Uterus (tissue), 4 donors: Measurements from ENCODE around the gene USP22. TPM values are rescaled to one million over a fixed set of nuclear protein-coding genes. Genes with fewer than 3 reads are reported as not detected.

Source experiments
- DNase-seq, 2 donors: peaks; one replicate each; pipeline ENCODE4 v3.0.0-alpha.2; 2019 to 2020
- H3K27ac ChIP-seq, 2 donors: fragments of 200-600 bp; sonication (generic); 1 replicate in 1 of 2; 2 replicates in 1 of 2; pipeline ENCODE4 v1.5.1; 2016 to 2018
- H3K27me3 ChIP-seq, 2 donors: fragments of 200-600 bp; sonication (generic); one replicate each; pipeline ENCODE4 v1.5.1; 2018 to 2019; ENCODE audit warnings: control low read depth in 1 of 2
- H3K36me3 ChIP-seq, 2 donors: fragments of 200-600 bp; sonication (generic); one replicate each; pipeline ENCODE4 v1.5.1; 2019; ENCODE audit warnings: control low read depth in 1 of 2
- H3K4me1 ChIP-seq, 2 donors: fragments of 200-600 bp; sonication (generic); one replicate each; pipeline ENCODE4 v1.5.1; 2018 to 2019; ENCODE audit warnings: control low read depth in 1 of 2
- H3K4me3 ChIP-seq, 2 donors: fragments of 200-600 bp; sonication (generic); 1 replicate in 1 of 2; 2 replicates in 1 of 2; pipeline ENCODE4 v1.5.1; 2018 to 2019; ENCODE audit warnings: mild to moderate bottlenecking in 1 of 2
- H3K9me3 ChIP-seq, 2 donors: fragments of 200-600 bp; sonication (generic); one replicate each; pipeline ENCODE4 v1.5.1; 2019; ENCODE audit warnings: control low read depth in 1 of 2
- CTCF ChIP-seq, 4 experiments: fragments of 200-600 bp in 2 of 4; fragments of 450-650 bp in 2 of 4; sonication (generic) in 2 of 4; IDR thresholded peaks; one replicate each; pipeline ENCODE4 v1.5.1; 2016 to 2019; ENCODE audit warnings: antibody characterized with exemption in 4 of 4, mild to moderate bottlenecking in 2 of 4, moderate library complexity in 1 of 4
- POLR2A ChIP-seq, 2 donors: fragments of 450-650 bp; IDR thresholded peaks; one replicate each; pipeline ENCODE4 v1.6.1; 2016; ENCODE audit warnings: antibody characterized with exemption in 2 of 2, mild to moderate bottlenecking in 1 of 2, moderate library complexity in 1 of 2
- intact Hi-C: fragments of 100-400 bp; cut with DNase I; formaldehyde crosslinking; loops from one replicate; pipeline ENCODE4 v1.15.1; 2023; ENCODE audit warnings: low total_unique reads
- total RNA-seq, 4 donors: library from RNA; depleted of rRNA in 3 of 4; stranded (reverse); fragments of >200 nt in 3 of 4; gene quantifications; one replicate each; pipeline versions ENCODE4 v1.1.0 to v1.2.4, GENCODE V29; 2014 to 2023
- donor health status: DM: yes; HTN: yes; CAD: no.

The USP22 gene
- total RNA-seq, 4 donors from 2014 or later, result 110 to 299 (median 189) TPM

- TF ChIP-seq CTCF (IDR thresholded peaks at IDR 0.05) (no peak), POLR2A (IDR thresholded peaks at IDR 0.05) (no peak)
- H3K27ac ChIP-seq, result peak overlapping the region in 1 of 2 donors; percentile 76
- no peak overlapping the region for H3K4me3 ChIP-seq
Measured at GRCh38 chr17:21077281-21077680, 34.5 kb upstream of the USP22 start.

GRCh38 chr17:21076242-21076641 lies 33.4 kb upstream of the USP22 start:
- H3K36me3 ChIP-seq, result no peaks in the 10 kb centered on the region
- intact Hi-C loops, result no loop called here
- no peak for TF ChIP-seq CTCF (IDR thresholded peaks at IDR 0.05)
- TF ChIP-seq POLR2A (IDR thresholded peaks at IDR 0.05), result no peak
- H3K4me3 ChIP-seq, result no peak overlapping the region
- DNase-seq, result no peak
- no peaks in the 10 kb centered on the region for H3K27me3 ChIP-seq
- H3K27ac ChIP-seq, result peak overlapping the region; percentile 76 to 83
- H3K9me3 ChIP-seq, result no peaks in the 10 kb centered on the region
- no peaks in the 10 kb centered on the region for H3K4me1 ChIP-seq

More at GRCh38 chr17:21077281-21077680, 34.5 kb upstream of the USP22 start:
- intact Hi-C loops, result no loop called here
- Histone ChIP-seq H3K9me3 (no peaks in the 10 kb centered on the region), H3K36me3 (no peaks in the 10 kb centered on the region), H3K27me3 (no peaks in the 10 kb centered on the region), H3K4me1 (no peaks in the 10 kb centered on the region)
- DNase-seq, result no peak

- TF ChIP-seq CTCF (IDR thresholded peaks at IDR 0.05), result no peak
- no peak for TF ChIP-seq POLR2A (IDR thresholded peaks at IDR 0.05)
- H3K27me3 ChIP-seq, result no peaks in the 10 kb centered on the region
- no peaks in the 10 kb centered on the region for H3K4me1 ChIP-seq
- no peaks in the 10 kb centered on the region for H3K36me3 ChIP-seq
- H3K4me3 ChIP-seq, result no peak overlapping the region
- H3K9me3 ChIP-seq, result no peaks in the 10 kb centered on the region
- intact Hi-C loops, result no loop called here
- DNase-seq, result no peak
- peak overlapping the region; percentile 76 to 83 for H3K27ac ChIP-seq
Measured at GRCh38 chr17:21075739-21076085, 32.9 kb upstream of the USP22 start.

- DNase-seq, result no peak
- TF ChIP-seq POLR2A (IDR thresholded peaks at IDR 0.05) (no peak), CTCF (IDR thresholded peaks at IDR 0.05) (no peak)
- Histone ChIP-seq H3K27me3 (no peaks in the 10 kb centered on the region), H3K9me3 (no peaks in the 10 kb centered on the region), H3K36me3 (no peaks in the 10 kb centered on the region), H3K4me1 (no peaks in the 10 kb centered on the region), H3K4me3 (no peak overlapping the region), H3K27ac (no peak overlapping the region)
- intact Hi-C loops, result no loop called here
Measured at GRCh38 chr17:21072745-21073197, 30.0 kb upstream of the USP22 start.

GRCh38 chr17:21066394-21066793 lies 23.6 kb upstream of the USP22 start:
- no peak overlapping the region for H3K4me3 ChIP-seq

More at GRCh38 chr17:21066394-21066793, 23.6 kb upstream of the USP22 start:
- DNase-seq, result no peak
- Histone ChIP-seq H3K36me3 (no peaks in the 10 kb centered on the region), H3K4me1 (no peaks in the 10 kb centered on the region), H3K9me3 (no peaks in the 10 kb centered on the region), H3K27me3 (no peaks in the 10 kb centered on the region), H3K27ac (no peak overlapping the region)
- TF ChIP-seq POLR2A (IDR thresholded peaks at IDR 0.05) (no peak), CTCF (IDR thresholded peaks at IDR 0.05) (no peak)
- intact Hi-C loops, result no loop called here
